ENCODE data around the gene CYSLTR1.
"Not testable (repeated sequence)": the region's sequence is repeated elsewhere in the genome, so short reads cannot be mapped to it uniquely, and the experiment has no call there.

CYSLTR1 gene

GRCh38 chrX:78327370-78328086, at the start of gene CYSLTR1:
Gene CYSLTR1 (minus strand): TSS chrX:78327611. CDS start chrX:78273746, 53,865 bp downstream.
- no peak for DNase-seq (ENCODE audit: low read depth)

- DNase-seq (ENCODE audit: low read depth) = no peak
Measured at GRCh38 chrX:78377186-78377585, 49.8 kb upstream of the CYSLTR1 start.

GRCh38 chrX:78375894-78376293, 48.5 kb upstream of the CYSLTR1 start:
- peak; percentile 0 for DNase-seq (ENCODE audit: low read depth)

GRCh38 chrX:78366576-78366975, 39.2 kb upstream of the CYSLTR1 start:
- no peak for DNase-seq (ENCODE audit: low read depth)

GRCh38 chrX:78357342-78358055, 30.1 kb upstream of the CYSLTR1 start:
- DNase-seq (ENCODE audit: low read depth) = no peak

DNA sequence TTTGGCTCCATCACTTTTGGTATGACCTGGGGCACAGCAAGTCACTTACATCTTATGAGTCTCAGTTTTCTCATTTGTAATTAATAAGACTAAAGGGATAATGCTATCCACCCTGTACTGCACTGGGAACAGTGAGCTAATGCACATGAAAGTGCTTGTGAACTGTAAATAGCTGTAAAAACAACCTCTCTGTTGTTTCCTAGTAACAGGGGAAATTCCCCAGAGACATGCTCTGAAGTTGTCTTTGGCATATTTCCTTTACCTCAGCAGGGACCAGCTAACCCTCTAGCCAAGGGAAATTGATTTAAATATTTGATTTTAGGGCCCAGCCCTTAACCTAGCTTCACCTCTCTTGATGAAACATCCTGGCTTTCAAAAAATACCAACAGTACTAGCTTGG, 6.1 kb upstream of the CYSLTR1 start:
- DNase-seq (ENCODE audit: low read depth) = no peak

DNA sequence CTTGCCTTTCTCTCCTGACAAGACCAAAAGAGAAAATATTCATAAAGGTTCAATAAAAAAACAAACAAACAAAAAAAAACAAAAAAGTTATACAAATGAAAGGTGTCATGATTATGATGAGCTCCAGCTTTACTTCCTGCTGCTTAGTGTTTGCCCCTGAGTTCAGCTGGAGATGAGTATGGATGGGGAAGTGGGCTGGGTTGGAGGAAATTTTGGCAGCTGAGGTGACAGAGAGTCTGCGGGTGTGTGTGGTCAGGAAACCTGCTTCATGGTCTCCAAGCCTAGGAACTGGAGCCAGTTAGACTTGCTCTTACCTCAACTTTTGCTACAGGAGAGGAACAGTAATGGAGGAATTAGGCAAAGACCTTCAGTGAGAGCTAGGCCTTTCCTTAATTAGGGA, 4.3 kb upstream of the CYSLTR1 start:
- no peak for DNase-seq (ENCODE audit: low read depth)

GRCh38 chrX:78330540-78330939, 3.1 kb upstream of the CYSLTR1 start:
- no peak for DNase-seq (ENCODE audit: low read depth)

DNA sequence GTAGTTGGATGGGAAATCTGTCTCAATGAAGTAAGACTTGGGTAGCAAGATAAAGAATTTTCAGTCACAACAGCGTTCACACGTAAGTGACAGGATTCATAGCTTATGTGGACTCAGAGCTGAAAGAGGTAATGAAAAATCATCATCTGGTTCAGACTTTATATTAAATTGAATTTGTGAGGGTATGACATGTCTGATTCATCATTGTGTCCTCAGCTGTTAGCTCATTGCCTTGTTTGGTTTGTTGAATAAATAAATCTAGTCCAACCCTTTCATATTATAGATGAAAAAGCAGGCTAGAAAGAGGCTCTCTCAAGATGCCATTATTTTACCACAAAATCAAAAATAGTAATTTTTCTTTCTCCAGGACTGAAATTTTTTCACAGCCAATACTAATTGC, 2.7 kb upstream of the CYSLTR1 start:
- no peak for DNase-seq (ENCODE audit: low read depth)

- no peak for DNase-seq (ENCODE audit: low read depth)
Measured at GRCh38 chrX:78329486-78329885, 2.1 kb upstream of the CYSLTR1 start.

DNA sequence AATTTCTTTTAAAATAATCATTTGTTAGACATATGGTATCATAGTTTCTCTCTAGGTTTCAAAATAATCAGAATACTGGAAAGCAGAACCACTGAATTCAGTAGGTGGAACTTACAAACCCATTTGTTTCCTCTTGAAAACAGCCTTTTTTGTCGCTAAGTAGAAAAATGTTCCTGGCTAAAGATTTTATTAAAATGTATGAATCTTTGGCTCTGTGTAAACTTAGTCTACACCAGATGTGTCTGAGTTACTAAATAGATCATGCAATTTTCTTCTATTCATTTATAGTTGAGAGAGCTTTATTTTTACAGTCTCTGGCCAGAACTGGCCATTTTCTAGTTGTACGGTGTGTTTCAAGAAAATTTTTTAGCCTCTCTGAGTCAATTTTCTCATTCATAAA, 1.0 kb downstream of the CYSLTR1 start:
- DNase-seq (ENCODE audit: low read depth) = no peak

DNA sequence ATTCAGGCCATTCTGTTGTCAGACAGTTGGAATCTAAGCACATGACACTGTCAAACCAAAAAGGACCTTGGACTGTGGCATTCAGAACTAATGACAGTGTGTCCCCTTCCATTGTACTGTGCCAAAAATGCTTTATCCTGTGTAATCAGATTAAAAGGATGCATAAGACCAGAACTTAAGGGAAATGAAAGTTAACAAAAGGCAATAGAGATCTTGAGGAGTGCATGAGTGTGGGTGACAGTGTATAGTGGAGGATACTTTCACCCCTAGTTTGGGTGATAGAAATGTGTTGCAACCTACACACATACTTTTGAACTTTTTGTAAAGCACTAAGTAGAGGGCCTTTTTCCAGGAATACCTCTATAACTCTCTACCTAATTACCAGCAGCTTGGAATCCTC, 4.5 kb downstream of the CYSLTR1 start:
- no peak for DNase-seq (ENCODE audit: low read depth)

DNA sequence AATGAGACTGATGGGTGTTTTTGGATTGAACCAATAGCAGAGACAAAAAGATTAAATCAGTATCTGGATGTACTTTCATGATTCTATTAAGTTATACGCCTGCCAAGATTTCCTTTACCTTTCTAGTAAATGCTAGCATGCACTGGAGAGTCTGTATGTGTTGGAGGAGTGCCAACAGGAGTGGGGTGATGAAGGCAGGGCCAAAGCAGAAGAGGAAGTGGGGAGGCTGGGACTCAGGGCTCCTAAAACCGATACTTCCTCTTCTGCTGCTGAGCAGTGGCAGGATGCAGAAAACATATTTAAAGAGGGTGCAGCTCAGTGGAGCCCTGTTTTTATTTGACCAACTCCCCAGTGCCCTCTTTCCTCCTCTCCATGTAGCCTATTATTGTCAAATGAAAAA, 5.6 kb downstream of the CYSLTR1 start:
- DNase-seq (ENCODE audit: low read depth) = no peak

DNA sequence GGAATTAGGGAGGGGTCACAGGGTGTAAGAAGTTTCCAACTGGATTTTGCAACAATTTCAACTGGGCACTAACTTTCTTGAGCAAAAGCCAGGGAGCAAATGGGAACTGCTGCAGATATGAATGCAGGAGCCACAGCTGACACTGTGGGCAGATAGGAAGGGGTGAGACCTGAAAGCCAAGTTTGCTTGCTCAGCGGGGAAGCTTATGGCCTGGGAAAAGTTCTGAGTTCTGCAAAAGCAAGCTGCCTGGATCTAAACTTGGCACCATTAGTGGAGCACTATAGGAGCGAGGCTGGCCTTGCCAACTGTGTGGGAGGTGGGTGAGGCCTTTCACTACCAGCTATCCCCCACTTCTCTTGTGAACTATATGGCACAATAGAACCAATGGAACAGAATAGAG, 11.1 kb downstream of the CYSLTR1 start:
- no peak for DNase-seq (ENCODE audit: low read depth)

GRCh38 chrX:78315745-78316144, 11.7 kb downstream of the CYSLTR1 start:
- no peak for DNase-seq (ENCODE audit: low read depth)

GRCh38 chrX:78314561-78314960, 12.8 kb downstream of the CYSLTR1 start:
- DNase-seq (ENCODE audit: low read depth) = no peak

DNA sequence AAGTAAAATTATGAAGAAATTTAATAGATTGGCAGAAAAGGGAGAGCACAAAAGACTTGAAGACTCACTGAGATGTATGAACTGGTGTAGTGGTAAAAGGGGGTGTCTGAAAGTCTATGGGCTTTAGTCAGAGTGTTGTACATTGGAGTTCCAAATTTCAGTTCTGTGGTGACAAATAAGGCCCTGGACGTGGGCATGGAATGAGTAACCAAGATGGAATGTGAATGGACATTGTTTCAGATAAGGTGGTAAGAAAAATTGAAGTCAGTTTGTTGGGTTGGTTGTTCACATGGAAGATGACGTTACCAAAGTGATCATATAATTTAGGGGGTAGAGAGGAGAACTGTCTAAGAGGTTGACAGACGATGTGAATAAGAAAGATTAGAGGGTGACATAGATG, 13.9 kb downstream of the CYSLTR1 start:
- no peak for DNase-seq (ENCODE audit: low read depth)

GRCh38 chrX:78307665-78308064, 19.7 kb downstream of the CYSLTR1 start:
- DNase-seq (ENCODE audit: low read depth) = no peak

- no peak for DNase-seq (ENCODE audit: low read depth)
Measured at GRCh38 chrX:78303086-78303485, 24.3 kb downstream of the CYSLTR1 start.

DNA sequence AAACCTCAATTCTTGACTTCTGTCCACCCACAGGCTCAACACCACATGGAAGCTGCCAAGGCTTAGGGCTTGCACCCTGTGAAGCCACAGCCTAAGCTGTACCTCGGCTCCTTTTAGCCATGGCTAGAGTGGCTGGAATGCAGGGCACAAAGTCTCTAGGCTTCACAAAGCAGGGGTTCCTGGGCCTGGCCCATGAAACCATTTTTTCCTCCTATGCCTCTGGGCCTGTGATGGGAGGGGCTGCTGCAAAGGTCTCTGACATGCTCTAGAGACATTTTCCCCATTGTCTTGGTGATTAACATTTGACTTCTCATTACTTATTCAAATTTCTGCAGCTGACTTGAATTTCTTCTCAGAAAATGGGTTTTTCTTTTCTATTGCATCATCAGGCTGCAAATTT, 26.5 kb downstream of the CYSLTR1 start:
- DNase-seq (ENCODE audit: low read depth) = not testable (repeated sequence)

- no peak for DNase-seq (ENCODE audit: low read depth)
Measured at GRCh38 chrX:78283511-78283910, 43.9 kb downstream of the CYSLTR1 start.

- DNase-seq (ENCODE audit: low read depth) = no peak
Measured at GRCh38 chrX:78237127-78237526, 90.3 kb downstream of the CYSLTR1 start.

- not testable (repeated sequence) for DNase-seq (ENCODE audit: low read depth)
Measured at GRCh38 chrX:78226047-78226446, 101.4 kb downstream of the CYSLTR1 start.
